Kidney epithelial cell (primary cell): ENCODE results near the gene MRC1. TPM values are rescaled to one million over a fixed set of nuclear protein-coding genes. Genes with fewer than 3 reads are reported as not detected.

Source experiments
- DNase-seq: peaks from one replicate; pipeline ENCODE4 v3.0.0-alpha.2; 2010; ENCODE audit warnings: low read depth
- H3K27me3 ChIP-seq: 2 replicates; pipeline ENCODE4 v1.6.0; 2011; ENCODE audit warnings: low read length; ENCODE audit not compliant: control insufficient read depth, insufficient read depth
- H3K36me3 ChIP-seq: 2 replicates; pipeline ENCODE4 v1.5.1; 2011; ENCODE audit warnings: low read length; ENCODE audit not compliant: control insufficient read depth, insufficient read depth
- H3K4me3 ChIP-seq: 2 replicates; pipeline ENCODE4 v1.5.1; 2011; ENCODE audit warnings: low read depth, mild to moderate bottlenecking, control low read depth, low read length
- CTCF ChIP-seq: IDR thresholded peaks from 2 replicates; pipeline ENCODE4 v1.5.1; 2011; ENCODE audit warnings: mild to moderate bottlenecking, moderate library complexity, low read length, control low read depth, inconsistent platforms; ENCODE audit not compliant: insufficient read depth, poor library complexity, severe bottlenecking
- total RNA-seq: library from RNA; depleted of rRNA; stranded (reverse); fragments of >200 nt; gene quantifications from 2 replicates; pipeline ENCODE4 v1.2.3, GENCODE V29; 2015

Gene MRC1
- total RNA-seq, 1 donor from 2014 or later = 0.29 TPM

GRCh38 chr10:17865351-17865750 is 56.2 kb downstream of the MRC1 start:
- Histone ChIP-seq H3K27me3 (no peaks in the 10 kb centered on the region), H3K36me3 (no peaks in the 10 kb centered on the region), H3K4me3 (no peak overlapping the region)
- no peak for TF ChIP-seq CTCF
- no peak for DNase-seq

- no peak for TF ChIP-seq CTCF
- DNase-seq = no peak
- Histone ChIP-seq H3K27me3 (no peaks in the 10 kb centered on the region), H3K36me3 (no peaks in the 10 kb centered on the region), H3K4me3 (no peak overlapping the region)
These were observed 57.2 kb downstream of the MRC1 start for GRCh38 chr10:17866346-17866745.

GRCh38 chr10:17867056-17867455 is 57.9 kb downstream of the MRC1 start:
- Histone ChIP-seq H3K4me3 (no peak overlapping the region), H3K27me3 (no peaks in the 10 kb centered on the region), H3K36me3 (no peaks in the 10 kb centered on the region)
- no peak for DNase-seq
- no peak for TF ChIP-seq CTCF

- no peak for DNase-seq
- TF ChIP-seq CTCF = no peak
These were observed 61.9 kb downstream of the MRC1 start for GRCh38 chr10:17871036-17871435.

GRCh38 chr10:17872191-17873091 is 63.3 kb downstream of the MRC1 start:
- DNase-seq = no peak
- Histone ChIP-seq H3K4me3 (no peak overlapping the region), H3K36me3 (no peaks in the 10 kb centered on the region), H3K27me3 (no peaks in the 10 kb centered on the region)
- TF ChIP-seq CTCF = peak; percentile 13

More at GRCh38 chr10:17871036-17871435, 61.9 kb downstream of the MRC1 start:
- Histone ChIP-seq H3K27me3 (no peaks in the 10 kb centered on the region), H3K36me3 (no peaks in the 10 kb centered on the region), H3K4me3 (no peak overlapping the region)

GRCh38 chr10:17873946-17874345 is 64.8 kb downstream of the MRC1 start:
- TF ChIP-seq CTCF = no peak
- Histone ChIP-seq H3K36me3 (no peaks in the 10 kb centered on the region), H3K27me3 (no peaks in the 10 kb centered on the region), H3K4me3 (no peak overlapping the region)
- no peak for DNase-seq
